ENCODE results near the gene SCARB1.

The SCARB1 gene

GRCh38 chr12:124819080-124819479 is 44.6 kb downstream of the SCARB1 start:
- no peak for DNase-seq

DNA sequence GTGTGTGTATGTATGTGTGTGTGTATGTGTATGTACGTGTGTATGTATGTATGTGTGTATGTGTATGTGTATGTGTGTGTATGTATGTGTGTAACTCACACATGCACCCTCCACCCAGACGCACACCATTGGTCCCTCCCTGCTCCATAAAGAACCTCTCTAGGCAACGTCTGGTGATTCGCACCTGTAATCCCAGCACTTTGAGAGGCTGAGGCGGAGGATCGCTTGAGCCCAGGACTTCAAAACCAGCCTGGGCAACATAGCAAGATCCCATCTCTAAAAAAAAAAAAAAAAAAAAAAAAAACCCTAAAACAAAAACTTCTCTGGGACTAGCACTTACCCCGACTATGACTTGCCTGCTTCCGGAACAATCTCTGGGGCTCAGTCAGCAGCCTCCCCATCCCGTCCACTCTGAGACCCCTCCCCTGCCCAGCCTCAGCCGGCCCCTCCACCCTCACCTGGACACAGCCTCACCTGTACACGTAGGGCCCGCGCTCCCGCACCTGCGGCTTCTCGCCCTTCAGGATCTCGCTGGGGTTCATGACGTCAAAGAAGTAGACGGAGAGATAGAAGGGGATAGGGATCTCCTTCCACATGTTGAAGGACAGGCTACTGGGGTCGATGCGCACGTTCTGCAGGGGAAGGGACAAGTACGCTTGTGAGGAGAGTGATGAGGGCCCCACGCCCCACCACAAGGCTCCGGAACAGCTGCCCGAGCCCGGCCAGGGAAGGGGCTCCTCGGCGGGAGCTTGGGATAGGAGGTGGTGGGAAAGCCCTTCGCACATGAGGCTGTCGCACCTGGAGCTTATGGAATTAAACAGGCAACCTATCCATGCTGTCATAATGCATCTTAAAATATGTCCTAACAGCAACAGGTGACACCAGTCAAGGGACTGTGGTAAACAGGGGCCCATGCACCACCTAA is 46.3 kb downstream of the SCARB1 start:
- no peak for DNase-seq

DNA sequence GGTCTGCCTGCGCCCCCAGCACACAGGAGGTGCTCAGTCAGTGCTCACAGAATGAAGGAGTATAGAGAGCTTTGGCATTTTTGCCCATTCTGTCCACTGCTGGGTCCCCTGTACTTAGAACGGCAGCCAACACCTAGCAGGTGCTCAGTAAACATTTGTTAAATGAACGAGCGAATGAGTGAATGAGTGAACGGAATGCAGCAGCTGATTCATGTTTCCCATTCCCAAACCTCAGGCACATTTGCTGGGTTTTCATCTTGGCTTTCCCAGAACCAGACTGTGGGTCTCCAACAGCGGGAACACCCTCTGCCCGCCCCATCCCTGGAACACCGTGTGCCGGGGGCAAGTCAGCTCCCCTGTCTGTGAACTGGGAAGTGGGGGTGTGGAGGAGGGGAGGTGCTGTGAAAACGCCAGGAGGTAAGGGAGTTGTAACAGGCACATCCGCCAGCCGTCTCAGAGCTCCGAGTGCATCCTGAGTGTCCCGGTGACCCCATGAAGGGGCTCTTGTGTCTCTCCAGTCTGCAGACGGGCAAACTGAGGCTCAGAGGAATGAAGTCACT is 47.3 kb downstream of the SCARB1 start:
- DNase-seq = no peak

DNA sequence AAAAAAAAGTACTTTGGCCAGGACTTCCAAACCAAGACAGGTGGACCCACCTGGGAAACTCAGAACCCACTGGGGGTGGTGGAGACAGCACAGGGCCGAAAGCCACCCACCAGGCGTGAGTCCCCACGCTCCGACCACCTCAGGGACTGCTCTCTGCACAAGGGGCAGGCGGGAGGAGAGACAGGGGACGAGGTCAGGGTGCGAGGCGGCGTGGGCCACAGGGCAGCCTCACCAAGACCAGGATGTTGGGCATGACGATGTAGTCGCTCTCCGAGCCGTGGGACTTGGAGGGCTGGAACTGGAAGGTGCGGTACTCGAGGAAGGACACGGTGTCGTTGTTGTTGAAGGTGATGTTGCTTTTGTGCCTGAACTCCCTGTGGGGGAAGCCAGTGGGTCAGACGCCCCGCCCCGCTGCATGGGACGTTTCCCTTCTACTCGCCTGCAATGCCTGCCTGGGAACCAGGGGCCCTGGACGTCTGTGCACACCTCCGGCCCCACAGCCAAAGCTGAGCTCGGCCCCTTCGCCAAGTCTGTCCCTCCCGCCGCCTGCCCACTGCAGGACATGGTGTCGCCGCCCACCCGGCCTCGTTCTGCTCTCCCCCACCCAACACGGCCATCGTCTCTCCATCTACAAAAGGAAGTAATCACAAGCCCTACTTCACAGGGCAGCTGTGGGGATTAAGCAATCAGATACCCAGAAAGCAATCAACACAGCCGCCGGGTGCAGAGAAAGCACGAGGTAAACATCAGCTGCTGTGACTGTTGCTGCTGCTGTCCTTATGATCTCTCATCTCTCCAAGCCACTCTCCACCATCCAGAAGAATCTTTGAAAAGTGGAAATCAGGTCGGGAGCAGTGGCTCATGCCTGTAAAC is 48.7 kb downstream of the SCARB1 start:
- no peak for DNase-seq

GRCh38 chr12:124813782-124814181 is 49.9 kb downstream of the SCARB1 start:
- DNase-seq = no peak

DNA sequence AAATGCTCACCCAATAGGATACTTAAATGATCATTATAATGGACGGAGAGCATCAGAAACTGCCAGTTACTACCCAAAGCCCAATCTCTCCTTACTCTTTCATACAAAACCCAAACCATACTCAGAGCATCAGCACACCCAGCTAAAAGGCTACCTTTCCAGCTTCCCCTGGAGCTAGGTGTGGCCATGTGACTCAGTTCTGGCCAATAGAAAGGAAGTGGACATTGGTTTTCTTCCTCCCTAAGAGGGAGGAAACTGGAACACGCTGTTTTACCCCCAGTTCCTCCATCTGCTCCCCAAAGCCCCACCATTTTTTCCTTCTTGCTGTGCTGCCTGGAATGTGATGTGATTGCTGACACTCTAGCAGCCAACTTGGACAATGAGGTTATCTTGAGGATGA is 50.7 kb downstream of the SCARB1 start:
- no peak for DNase-seq

- no peak for DNase-seq
Observed at GRCh38 chr12:124812356-124812755, 51.3 kb downstream of the SCARB1 start.

GRCh38 chr12:124811633-124812032 is 52.0 kb downstream of the SCARB1 start:
- DNase-seq = no peak

GRCh38 chr12:124809878-124810277 is 53.8 kb downstream of the SCARB1 start:
- no peak for DNase-seq

DNA sequence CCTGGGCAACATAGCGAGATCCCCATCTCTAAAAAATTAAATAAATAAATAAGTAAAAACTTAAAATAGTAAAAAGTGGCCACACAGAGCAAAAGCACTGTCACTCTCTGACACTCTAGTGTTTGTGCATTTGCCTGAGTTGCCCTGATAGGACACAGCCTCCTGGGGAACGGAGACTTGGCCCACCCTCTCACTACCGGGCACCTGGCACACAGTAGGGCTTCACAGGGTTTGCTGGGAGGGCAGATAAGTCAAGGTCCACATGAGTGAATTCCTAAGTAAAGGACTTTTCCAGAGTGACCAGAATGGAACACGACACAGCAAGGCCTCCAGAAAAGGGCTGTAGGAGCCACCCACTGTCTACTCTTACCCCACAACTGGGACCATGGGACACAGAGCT is 54.3 kb downstream of the SCARB1 start:
- DNase-seq = no peak

DNA sequence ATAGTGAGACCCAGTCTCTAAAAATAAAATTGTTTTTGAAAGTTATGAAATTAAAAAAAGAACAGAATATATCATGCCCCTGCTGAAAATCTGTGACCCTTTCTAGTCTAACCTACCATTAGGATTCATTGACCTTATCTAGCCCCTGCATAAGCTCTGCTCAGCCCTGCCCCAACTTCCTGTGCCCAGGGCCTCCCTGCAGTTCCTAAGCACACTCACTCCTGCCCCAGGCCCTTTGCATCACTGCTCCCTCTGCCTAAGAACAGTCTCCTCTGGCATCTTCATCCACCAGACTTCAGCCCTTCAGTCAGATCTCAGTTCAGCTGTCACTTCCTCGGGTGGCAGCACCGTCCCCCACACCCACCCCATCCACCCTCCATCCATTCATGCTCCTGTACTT is 55.4 kb downstream of the SCARB1 start:
- no peak for DNase-seq

GRCh38 chr12:124805876-124806668 is 57.6 kb downstream of the SCARB1 start:
- no peak for DNase-seq

DNA sequence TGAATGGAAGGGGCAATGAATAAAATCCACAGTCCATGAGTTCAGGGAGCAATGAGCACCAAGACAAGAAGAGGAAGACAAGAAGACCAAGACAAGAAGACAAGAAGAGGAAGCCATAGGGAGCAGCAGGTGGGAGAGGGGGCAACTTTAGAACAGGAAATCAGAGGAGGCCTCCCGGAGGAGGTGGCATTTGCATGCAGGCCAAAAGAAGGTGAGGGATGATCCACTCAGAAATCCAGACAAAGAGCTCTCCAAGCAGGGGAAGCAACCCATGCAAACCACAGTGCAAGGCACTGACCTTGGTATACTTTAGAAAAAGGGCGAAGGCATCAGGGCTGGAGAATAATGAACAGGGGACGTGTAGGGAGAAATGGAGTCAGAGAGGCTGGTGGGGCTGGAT is 58.6 kb downstream of the SCARB1 start:
- no peak for DNase-seq

DNA sequence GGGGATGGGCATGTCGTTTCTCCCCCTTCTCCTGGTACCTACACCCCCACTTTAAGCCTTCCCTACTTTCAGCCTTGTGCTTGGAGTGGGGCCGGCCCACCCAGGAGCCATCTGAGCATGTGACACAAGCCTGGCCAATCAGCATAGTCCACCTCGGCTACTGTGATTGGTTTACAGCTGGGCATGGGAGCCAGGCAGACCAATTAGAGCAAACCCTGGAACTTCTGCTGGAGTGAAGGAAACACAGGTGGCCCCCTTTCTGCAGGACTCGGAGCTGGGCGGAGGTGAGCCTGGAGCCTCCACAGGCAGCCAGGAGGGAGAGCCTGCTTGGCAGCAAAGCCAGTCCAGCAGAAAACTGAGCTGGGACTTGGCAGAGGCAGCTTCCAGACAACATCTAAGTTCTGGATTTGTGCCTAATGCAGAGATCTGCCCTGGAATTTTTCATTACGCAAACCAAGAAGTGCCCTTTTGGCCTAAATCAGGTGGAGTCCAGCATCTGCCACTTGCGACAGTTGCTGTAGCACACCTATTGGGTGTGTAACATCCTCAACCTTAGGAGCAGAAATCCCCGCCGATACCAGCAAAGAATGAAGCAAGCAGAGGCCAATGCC is 59.5 kb downstream of the SCARB1 start:
- no peak for DNase-seq

GRCh38 chr12:124802361-124802760 is 61.3 kb downstream of the SCARB1 start:
- no peak for DNase-seq

DNA sequence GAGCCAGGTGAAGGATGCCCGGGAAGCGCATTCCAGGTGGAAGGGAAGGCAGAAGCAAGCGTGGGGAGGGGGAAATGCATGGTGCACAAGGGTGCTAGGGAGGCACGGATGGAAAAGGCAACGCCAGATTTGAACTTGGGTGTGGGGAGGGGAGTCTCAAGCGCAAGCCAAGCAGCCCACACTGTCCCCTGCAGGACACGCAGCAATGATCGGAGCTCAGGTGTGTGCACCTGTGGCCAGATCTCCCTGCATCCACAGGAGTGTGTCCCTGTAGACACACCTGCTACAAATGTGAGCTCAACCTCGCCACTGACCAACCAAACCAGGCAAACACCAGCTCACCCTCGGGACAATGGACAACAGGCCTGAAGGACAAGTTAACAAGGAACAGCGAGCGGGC is 63.2 kb downstream of the SCARB1 start:
- DNase-seq = no peak

DNA sequence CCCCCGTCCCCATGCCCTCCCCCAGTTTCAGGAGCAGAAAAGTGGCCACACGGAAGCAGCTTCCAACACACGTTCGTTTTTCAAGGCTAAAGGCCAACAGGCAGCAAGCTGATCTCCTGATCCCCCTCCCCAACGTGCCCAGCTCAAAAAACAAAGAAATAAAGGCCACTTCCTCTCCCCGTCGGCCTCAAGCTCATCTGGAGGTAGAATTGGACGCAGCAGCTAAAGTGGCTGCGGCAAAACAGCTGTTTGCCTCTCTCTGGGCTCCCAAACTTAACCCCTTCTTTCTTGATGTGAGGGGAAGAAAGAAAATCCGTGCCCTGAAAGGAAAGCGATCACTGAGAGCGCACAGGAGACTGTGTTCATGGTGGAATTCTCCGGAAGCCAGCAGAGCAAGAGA is 66.3 kb downstream of the SCARB1 start:
- no peak for DNase-seq

DNA sequence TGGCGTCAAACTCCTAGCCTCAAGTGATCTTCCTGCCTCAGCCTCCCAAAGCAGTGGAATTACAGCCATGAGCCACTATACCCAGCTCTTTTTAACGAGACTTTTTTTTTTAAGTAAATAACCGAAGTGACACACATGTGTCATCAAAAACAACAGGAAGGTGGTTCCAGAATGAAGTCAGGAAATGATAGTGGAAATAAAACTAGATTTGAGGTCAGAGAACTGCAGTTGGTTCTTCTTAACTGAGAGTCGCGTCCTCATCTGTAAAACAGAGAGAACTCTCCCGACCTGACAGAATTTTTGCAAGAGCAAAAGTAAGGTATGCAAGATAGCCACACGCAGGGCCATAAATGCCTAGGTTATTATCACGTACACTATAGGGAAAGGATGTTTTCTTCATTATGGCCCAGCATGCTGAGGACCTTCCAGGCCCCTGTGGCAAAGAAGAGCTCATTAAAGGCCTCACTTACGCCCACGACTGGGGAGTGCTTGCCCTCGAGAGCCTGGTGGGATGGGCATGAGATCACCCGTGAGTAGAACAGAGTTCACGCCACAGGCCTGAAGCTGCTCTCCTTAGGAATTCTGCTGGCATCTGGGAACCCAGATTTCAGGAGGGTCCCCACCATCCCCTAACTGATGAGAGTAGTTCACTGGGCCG is 67.2 kb downstream of the SCARB1 start:
- DNase-seq = peak in 1 of 2 experiments; percentile 20

DNA sequence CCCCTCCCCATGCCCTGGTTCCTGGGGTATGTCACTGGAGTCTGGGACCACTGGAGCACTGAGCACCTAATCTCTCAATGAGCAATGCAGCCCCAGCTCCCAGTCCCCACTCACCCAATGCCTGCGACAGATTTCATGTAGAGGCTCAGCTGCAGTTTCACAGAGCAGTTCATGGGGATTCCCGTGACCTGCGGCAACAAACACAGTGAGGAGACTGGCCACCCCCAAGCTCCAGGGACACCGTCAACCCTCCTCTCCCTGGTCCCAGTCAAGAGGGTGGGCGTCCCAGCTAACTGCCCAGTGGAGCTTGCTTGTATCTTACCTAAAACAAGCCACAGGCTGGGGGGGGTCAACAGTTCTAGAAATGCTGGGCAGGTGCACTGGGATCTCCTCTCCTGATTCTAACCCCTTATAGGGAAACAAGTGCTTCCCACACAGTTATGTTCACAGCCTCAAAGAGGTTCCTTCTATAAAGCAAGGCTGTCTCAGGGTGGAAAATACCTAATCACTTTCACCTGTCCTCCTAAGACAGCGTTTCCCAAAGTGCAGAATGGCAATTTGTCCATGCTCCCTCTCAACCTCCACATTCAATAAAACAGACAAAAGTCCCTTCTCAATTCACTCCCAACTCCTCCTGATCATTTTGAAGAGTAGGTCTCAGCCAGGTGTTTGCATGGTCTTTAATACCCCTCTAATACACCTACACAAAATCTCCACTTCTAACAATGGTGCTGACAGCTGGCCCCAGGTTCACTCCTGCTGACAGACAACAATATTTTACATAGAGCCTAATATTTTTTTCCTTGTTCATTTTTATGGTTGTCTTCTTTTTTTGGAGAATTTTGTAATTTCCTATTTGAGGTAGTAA is 68.3 kb downstream of the SCARB1 start:
- no peak for DNase-seq

DNA sequence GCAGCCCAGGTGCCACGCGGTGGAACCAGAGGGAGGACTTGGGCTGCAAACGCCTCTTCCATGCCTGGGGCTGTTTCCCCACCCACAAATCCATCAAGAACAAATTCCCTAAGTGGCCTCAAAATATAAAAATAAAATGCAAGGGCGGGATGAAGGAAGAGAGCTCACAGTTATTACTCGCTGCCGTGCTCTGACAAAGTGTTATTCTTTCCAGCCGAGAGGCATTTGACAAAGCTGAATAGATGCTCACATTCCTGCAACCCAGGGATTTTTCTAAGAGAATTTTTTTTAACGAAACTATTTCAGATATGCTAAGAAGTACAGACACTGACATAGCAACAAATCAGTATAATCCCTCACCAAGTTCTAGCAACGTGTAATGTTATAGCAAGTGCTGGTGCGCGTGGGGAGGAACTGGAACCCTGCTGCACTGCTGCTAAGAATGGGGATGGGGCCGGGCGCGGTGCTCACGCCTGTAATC is 70.7 kb downstream of the SCARB1 start:
- DNase-seq = no peak

DNA sequence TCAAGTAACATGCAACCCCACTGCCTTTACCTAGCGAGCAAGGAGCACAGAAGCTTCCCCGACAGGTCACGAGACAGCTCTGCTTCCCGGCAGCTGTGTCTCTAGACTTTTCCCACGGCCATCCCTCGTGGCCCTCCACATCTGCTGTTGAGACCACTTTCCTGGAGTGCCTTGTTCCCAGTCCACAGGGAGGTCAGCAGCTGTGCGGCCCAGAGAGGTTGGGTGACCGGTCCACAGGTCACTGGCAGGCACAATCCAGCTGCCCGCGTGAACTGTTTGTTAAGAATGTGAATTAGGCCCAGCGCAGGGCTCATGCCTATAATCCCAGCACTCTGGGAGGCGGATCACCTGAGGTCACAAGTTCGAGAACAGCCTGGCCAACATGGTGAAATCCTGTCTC is 71.5 kb downstream of the SCARB1 start:
- DNase-seq = no peak
